ENCODE results near the gene RNF13. TPM values are rescaled to one million over a fixed set of nuclear protein-coding genes. Genes with fewer than 3 reads are reported as not detected.
"Not testable (repeated sequence)": the region's sequence is repeated elsewhere in the genome, so short reads cannot be mapped to it uniquely, and the experiment has no call there.

The RNF13 gene
- total and polyA plus RNA-seq, 2 donors (not counting 3 experiments of a cell fraction or from before 2014, with no cell fraction given) = 16.4 to 27.1 TPM

DNA sequence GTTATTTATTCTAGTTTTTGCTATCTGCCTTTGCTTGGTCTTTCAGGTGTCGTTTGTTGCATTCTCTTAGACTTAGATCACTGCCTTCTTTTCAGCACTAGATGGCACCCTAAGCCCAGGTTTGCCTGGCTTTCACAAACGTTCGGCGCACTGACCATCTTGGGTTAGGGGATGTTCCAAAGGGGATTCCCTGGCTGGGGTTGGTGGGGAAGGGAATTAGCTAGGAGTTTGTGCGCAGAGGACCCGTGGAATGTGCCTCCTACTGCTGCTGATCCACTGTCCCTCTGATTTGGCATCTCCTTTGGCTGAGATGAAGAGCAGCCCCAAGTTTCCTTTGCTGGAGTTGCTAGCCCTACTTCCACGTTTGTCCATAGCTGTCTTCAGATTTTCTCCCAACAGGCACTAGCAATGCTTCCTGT, 123.8 kb downstream of the RNF13 start:
- ChIA-PET POLR2A (no interaction called here), CTCF (interaction anchor here (0.7 to 4.6 kb wide), 35 partner anchors 8 to 928 kb away, joined by 3 to 78 read pairs (median 4); no protein-coding TSS in a partner anchor)
- Histone ChIP-seq H2AFZ (ENCODE audit: low read depth, low read length) (peak overlapping the region; percentile 56), H3K9me3 (replicated peaks; ENCODE audit: control insufficient read depth, insufficient read depth, low read length) (no peaks in the 10 kb centered on the region), H3K9ac (replicated peaks; ENCODE audit: extremely low read depth, insufficient read depth, low read length) (no peak overlapping the region), H3K4me3 (replicated peaks in 1 of 3; ENCODE audit: insufficient read depth in 1 of 3, low read depth in 1 of 3, low read length in 3 of 3) (no peak overlapping the region), H3K79me2 (ENCODE audit: control insufficient read depth, insufficient read depth, low read length) (no peaks in the 10 kb centered on the region), H3K4me1 (ENCODE audit: control insufficient read depth, extremely low read depth, insufficient read depth, low read length) (peaks cover 2% of the 10 kb centered on the region), H3K27ac (ENCODE audit: insufficient read depth, low read depth, low read length) (no peak overlapping the region), H4K20me1 (replicated peaks; ENCODE audit: control insufficient read depth, extremely low read depth, insufficient read depth, low read length) (no peaks in the 10 kb centered on the region), H3K9me1 (replicated peaks; ENCODE audit: control insufficient read depth, extremely low read depth, insufficient read depth, low read length) (no peaks in the 10 kb centered on the region), H3K4me2 (ENCODE audit: insufficient read depth, low read length) (peak overlapping the region; percentile 44), H3K36me3 (ENCODE audit: control insufficient read depth in 2 of 2, extremely low read depth in 1 of 2, insufficient read depth in 2 of 2, low read length in 2 of 2) (no peaks in the 10 kb centered on the region), H3K27me3 (ENCODE audit: control insufficient read depth in 2 of 2, insufficient read depth in 2 of 2, low read length in 2 of 2) (no peaks in the 10 kb centered on the region)
- DNase-seq (ENCODE audit: low read depth, low spot score) (peak; percentile 70), FAIRE-seq (peak; percentile 97)
- TF ChIP-seq FOS (IDR thresholded peaks at IDR 0.05; ENCODE audit: borderline replicate concordance, insufficient read depth, low read length) (no peak), CTCF (IDR thresholded peaks at IDR 0.05; ENCODE audit: extremely low read depth in 1 of 2, insufficient read depth in 1 of 2, low read depth in 1 of 2, low read length in 2 of 2) (peak; percentile 70 to 76)
- dilution Hi-C loops (cut with MboI; ENCODE audit: extremely low pct_ligation_motif_present, low sequenced_read_pairs) (no loop called here), intact Hi-C loops (cut with micrococcal nuclease) (loop anchor here (1.0 to 10.0 kb wide), 5 partner anchors 35 to 558 kb away; partner anchors contain the start of gene PFN2)
- BruUV-seq (replicated peaks) = no TSS peak

GRCh38 chr3:149938392-149939055, 125.5 kb downstream of the RNF13 start:
- intact Hi-C loops (cut with micrococcal nuclease) = loop anchor here (5.0 to 10.0 kb wide), 3 partner anchors 34 to 556 kb away; partner anchors contain the start of gene PFN2
- H3K9ac ChIP-seq (replicated peaks; ENCODE audit: extremely low read depth, insufficient read depth, low read length); H3K27ac ChIP-seq (ENCODE audit: insufficient read depth, low read depth, low read length); H3K9me1 ChIP-seq (replicated peaks; ENCODE audit: control insufficient read depth, extremely low read depth, insufficient read depth, low read length); H3K4me1 ChIP-seq (ENCODE audit: control insufficient read depth, extremely low read depth, insufficient read depth, low read length); H3K4me2 ChIP-seq (ENCODE audit: insufficient read depth, low read length); BruUV-seq (replicated peaks); H3K79me2 ChIP-seq (ENCODE audit: control insufficient read depth, insufficient read depth, low read length); H2AFZ ChIP-seq (ENCODE audit: low read depth, low read length); DNase-seq (ENCODE audit: low read depth, low spot score); FAIRE-seq; H3K36me3 ChIP-seq (ENCODE audit: control insufficient read depth in 2 of 2, extremely low read depth in 1 of 2, insufficient read depth in 2 of 2, low read length in 2 of 2); H3K27me3 ChIP-seq (ENCODE audit: control insufficient read depth in 2 of 2, insufficient read depth in 2 of 2, low read length in 2 of 2); H3K9me3 ChIP-seq (replicated peaks; ENCODE audit: control insufficient read depth, insufficient read depth, low read length); H4K20me1 ChIP-seq (replicated peaks; ENCODE audit: control insufficient read depth, extremely low read depth, insufficient read depth, low read length); H3K4me3 ChIP-seq (replicated peaks in 1 of 3; ENCODE audit: insufficient read depth in 1 of 3, low read depth in 1 of 3, low read length in 3 of 3); POLR2A ChIA-PET; dilution Hi-C loops (cut with MboI; ENCODE audit: extremely low pct_ligation_motif_present, low sequenced_read_pairs): not testable (repeated sequence)
- CTCF ChIA-PET = interaction anchor here (1.3 to 4.6 kb wide), 6 partner anchors 20 to 287 kb away, joined by 5 to 78 read pairs (median 30); no protein-coding TSS in a partner anchor

Measured in endothelial cell of umbilical vein (primary cell).